WI38 (cell line): ENCODE data around the gene NCKIPSD.

Source experiments
- H3K4me3 ChIP-seq: 2 replicates; pipeline ENCODE4 v1.5.1; 2011; ENCODE audit warnings: low read depth, mild to moderate bottlenecking, control low read depth, low read length
- CTCF ChIP-seq: IDR thresholded peaks from 2 replicates; pipeline ENCODE4 v1.5.1; 2012; ENCODE audit warnings: low read depth, mild to moderate bottlenecking, control low read depth, low read length

Gene NCKIPSD

GRCh38 chr3:48686538-48687219 lies 964 bp upstream of the NCKIPSD start:
- no peak for TF ChIP-seq CTCF
- H3K4me3 ChIP-seq: no peak overlapping the region

GRCh38 chr3:48685293-48685602 lies 467 bp downstream of the NCKIPSD start:
- TF ChIP-seq CTCF: no peak

GRCh38 chr3:48684480-48685143 lies 1.1 kb downstream of the NCKIPSD start:
- peak overlapping the region; percentile 90 for H3K4me3 ChIP-seq
- TF ChIP-seq CTCF: no peak

More at GRCh38 chr3:48685293-48685602, 467 bp downstream of the NCKIPSD start:
- H3K4me3 ChIP-seq: peak overlapping the region; percentile 90

GRCh38 chr3:48684054-48684349 lies 1.7 kb downstream of the NCKIPSD start:
- peak overlapping the region; percentile 90 for H3K4me3 ChIP-seq
- no peak for TF ChIP-seq CTCF

- H3K4me3 ChIP-seq: no peak overlapping the region
- no peak for TF ChIP-seq CTCF
These were observed 2.9 kb downstream of the NCKIPSD start for GRCh38 chr3:48682786-48683185.

GRCh38 chr3:48681974-48682610 lies 3.6 kb downstream of the NCKIPSD start:
- no peak overlapping the region for H3K4me3 ChIP-seq
- TF ChIP-seq CTCF: no peak

GRCh38 chr3:48681541-48681880 lies 4.2 kb downstream of the NCKIPSD start:
- no peak for TF ChIP-seq CTCF
- H3K4me3 ChIP-seq: no peak overlapping the region
